ENCODE results near the gene COL13A1. TPM values are rescaled to one million over a fixed set of nuclear protein-coding genes. Genes with fewer than 3 reads are reported as not detected.

The COL13A1 gene
- total and polyA plus RNA-seq, 7 donors, result 0.69 to 5.7 (median 2.9) TPM

DNA sequence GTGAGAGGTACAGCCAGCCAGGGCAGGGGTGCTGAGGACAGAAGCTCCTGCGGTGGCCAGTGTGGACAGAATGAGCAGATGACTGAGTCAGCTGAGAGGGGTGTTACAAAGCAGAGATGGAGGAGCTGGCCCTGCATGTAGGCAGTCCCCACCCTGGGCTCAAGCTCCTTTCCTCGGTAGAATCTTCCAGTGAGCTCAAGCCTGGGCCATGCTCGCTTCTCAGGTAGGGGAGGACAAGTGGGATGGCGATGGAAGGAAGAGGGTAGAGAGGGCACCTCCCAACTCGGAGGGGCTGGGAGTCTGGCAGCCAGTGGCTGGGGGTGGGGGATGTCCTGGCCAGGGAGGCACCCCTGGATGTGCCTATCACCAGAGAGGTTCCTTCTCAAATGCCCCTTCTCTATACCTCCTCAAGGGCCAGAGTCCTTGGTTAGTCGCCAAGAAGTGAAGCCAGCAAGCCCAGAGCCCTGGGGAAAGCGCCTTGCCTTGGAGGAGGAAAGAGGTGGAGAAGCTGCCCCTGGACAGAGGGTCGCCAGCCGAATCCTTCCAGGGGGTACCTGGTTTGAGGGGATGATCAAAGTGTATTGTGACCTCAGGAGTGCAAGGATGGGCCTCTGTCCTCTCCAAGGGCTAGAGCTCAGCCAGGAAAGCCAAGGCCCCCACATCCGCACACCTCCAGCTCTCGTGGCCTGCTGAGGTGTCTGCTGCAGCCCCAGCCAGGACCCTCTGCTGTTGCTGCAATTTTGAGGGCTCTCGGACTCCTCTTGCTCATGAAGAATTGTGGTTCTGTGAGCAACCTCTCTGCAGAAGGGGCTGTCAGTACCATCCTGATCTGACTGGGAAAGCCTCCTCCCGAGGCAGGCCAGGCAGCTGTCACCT is 162.4 kb downstream of the COL13A1 start:
- Histone ChIP-seq H3K27ac (no peak overlapping the region), H3K27me3 (no peaks in the 10 kb centered on the region), H3K4me1 (peaks cover 0 to 11% (median 0%) of the 10 kb centered on the region in 4 donors), H3K9me3 (no peaks in the 10 kb centered on the region), H3K36me3 (no peaks in the 10 kb centered on the region), H3K4me3 (no peak overlapping the region)
- DNase-seq, result no peak
- intact Hi-C loops (cut with DNase I), result no loop called here
- 91 to 92% methylated on average over 13 of the region's 13 CpGs for WGBS, 2 donors
- TF ChIP-seq POLR2AphosphoS5 (IDR thresholded peaks at IDR 0.05) (no peak), EP300 (IDR thresholded peaks at IDR 0.05) (no peak), POLR2A (IDR thresholded peaks at IDR 0.05) (no peak)
- TF ChIP-seq, protein P1, sequence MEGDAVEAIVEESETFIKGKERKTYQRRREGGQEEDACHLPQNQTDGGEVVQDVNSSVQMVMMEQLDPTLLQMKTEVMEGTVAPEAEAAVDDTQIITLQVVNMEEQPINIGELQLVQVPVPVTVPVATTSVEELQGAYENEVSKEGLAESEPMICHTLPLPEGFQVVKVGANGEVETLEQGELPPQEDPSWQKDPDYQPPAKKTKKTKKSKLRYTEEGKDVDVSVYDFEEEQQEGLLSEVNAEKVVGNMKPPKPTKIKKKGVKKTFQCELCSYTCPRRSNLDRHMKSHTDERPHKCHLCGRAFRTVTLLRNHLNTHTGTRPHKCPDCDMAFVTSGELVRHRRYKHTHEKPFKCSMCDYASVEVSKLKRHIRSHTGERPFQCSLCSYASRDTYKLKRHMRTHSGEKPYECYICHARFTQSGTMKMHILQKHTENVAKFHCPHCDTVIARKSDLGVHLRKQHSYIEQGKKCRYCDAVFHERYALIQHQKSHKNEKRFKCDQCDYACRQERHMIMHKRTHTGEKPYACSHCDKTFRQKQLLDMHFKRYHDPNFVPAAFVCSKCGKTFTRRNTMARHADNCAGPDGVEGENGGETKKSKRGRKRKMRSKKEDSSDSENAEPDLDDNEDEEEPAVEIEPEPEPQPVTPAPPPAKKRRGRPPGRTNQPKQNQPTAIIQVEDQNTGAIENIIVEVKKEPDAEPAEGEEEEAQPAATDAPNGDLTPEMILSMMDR (IDR thresholded peaks at IDR 0.05), result no peak

DNA sequence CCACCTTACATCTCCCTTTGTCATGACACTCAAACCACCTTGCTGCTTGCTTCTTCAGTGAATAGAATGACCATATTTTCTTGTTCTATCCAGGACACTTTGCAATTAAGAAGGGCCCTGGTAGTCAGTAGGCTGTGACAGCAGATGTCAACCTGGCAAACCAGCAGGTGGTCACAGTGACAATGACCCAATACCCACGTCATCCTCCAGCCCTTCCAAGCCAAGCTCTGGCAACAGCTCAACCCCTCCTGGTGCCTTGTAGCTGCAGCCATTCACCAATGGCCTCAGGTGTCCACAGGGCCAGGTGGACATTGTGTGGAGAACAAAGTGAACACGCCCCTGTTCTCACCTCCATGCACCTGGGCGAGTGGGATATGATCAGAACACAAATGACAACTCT is 163.4 kb downstream of the COL13A1 start:
- intact Hi-C loops (cut with DNase I), result no loop called here
- DNase-seq, result no peak
- Histone ChIP-seq H3K36me3 (no peaks in the 10 kb centered on the region), H3K27ac (no peak overlapping the region), H3K4me3 (no peak overlapping the region), H3K27me3 (no peaks in the 10 kb centered on the region), H3K9me3 (no peaks in the 10 kb centered on the region), H3K4me1 (peaks cover 0 to 11% (median 0%) of the 10 kb centered on the region in 4 donors)
- TF ChIP-seq EP300 (IDR thresholded peaks at IDR 0.05) (no peak), POLR2AphosphoS5 (IDR thresholded peaks at IDR 0.05) (no peak), POLR2A (IDR thresholded peaks at IDR 0.05) (no peak)
- TF ChIP-seq, protein P1 (IDR thresholded peaks at IDR 0.05), result no peak
- 73 to 84% methylated on average over 3 of the region's 3 CpGs for WGBS, 2 donors

DNA sequence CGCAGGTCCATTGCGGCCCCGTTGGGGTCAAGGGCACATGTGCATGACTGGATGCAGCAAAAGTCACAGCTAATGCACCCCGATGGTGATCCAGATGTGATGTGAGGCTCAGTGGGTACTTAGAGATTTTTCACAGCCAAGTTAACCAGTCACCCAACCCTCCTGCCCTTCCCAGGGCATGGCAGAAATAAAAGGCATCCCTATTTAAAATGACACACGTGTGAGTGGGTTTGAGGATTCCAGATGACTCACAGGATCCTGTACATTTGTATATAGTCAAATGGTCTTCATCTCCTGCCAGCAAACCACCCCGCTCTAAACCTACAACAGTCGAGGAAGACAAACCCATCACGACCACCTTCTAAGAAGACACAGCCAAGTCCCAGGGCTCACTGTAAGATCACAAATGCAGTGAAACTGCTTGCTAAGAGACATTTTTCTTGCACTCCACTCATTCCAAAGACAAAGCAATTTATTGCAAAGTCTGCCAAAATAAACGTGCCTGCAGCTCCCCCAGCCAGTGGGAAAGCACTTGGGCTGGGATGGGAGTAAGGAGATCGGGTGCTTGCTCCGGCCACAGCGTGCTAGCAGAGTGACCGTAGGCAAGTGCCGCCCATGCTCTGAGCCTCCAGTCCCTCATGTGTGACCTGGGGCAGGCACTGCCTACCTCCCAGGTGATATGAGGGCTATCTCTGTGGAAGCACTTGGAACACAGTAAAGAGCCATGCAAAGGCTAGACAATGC is 164.4 kb downstream of the COL13A1 start:
- Histone ChIP-seq H3K9me3 (no peaks in the 10 kb centered on the region), H3K27ac (no peak overlapping the region), H3K4me3 (no peak overlapping the region), H3K4me1 (peaks cover 0 to 5% (median 0%) of the 10 kb centered on the region in 4 donors), H3K36me3 (no peaks in the 10 kb centered on the region), H3K27me3 (no peaks in the 10 kb centered on the region)
- DNase-seq, result no peak
- 80 to 82% methylated on average over 14 of the region's 14 CpGs for WGBS, 2 donors
- intact Hi-C loops (cut with DNase I), result no loop called here
- TF ChIP-seq POLR2AphosphoS5 (IDR thresholded peaks at IDR 0.05) (no peak), POLR2A (IDR thresholded peaks at IDR 0.05) (no peak), EP300 (IDR thresholded peaks at IDR 0.05) (no peak)
- TF ChIP-seq, protein P1 (IDR thresholded peaks at IDR 0.05), result no peak

DNA sequence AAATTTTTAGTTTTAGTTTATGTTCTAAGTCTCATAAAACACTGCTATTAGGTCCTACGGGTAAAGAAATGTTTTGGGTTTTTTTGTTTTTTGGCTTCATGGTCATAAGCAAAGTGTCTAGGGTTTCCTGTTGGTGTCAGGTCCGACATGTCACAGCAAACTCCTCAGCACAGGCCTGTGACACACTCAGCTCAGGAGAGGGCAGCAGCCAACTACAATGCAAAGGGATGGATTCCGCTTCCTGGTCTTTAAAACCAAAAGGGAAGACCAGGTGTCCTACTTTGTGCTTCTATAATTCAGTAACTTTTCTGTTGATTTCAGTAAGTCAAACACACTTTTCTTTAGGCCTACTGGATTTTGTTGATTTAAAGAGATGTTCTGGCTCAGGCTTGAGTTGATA is 167.1 kb downstream of the COL13A1 start:
- DNase-seq, result no peak
- H3K4me1 ChIP-seq, result no peaks in the 10 kb centered on the region
- intact Hi-C loops (cut with DNase I), result no loop called here
- no peak overlapping the region for H3K27ac ChIP-seq
- TF ChIP-seq, protein P1 (IDR thresholded peaks at IDR 0.05), result no peak
- no peak for TF ChIP-seq EP300 (IDR thresholded peaks at IDR 0.05)
- TF ChIP-seq POLR2A (IDR thresholded peaks at IDR 0.05), result no peak
- TF ChIP-seq POLR2AphosphoS5 (IDR thresholded peaks at IDR 0.05), result no peak
- H3K27me3 ChIP-seq, result no peaks in the 10 kb centered on the region
- H3K9me3 ChIP-seq, result no peaks in the 10 kb centered on the region
- H3K36me3 ChIP-seq, result no peaks in the 10 kb centered on the region
- WGBS, 2 donors, result 67 to 68% methylated on average over 3 of the region's 3 CpGs
- H3K4me3 ChIP-seq, result no peak overlapping the region
